ENCODE measurements around the gene CRACDL.

The CRACDL gene

GRCh38 chr2:98894331-98895000 is 41.6 kb downstream of the CRACDL start:
- TF ChIP-seq TAF1 (IDR thresholded peaks at IDR 0.05; ENCODE audit: low read depth), result no peak
- TF ChIP-seq RAD21 (IDR thresholded peaks at IDR 0.05; ENCODE audit: low read depth), result no peak
- no peak for TF ChIP-seq NFIC (IDR thresholded peaks at IDR 0.05)
- no peak for TF ChIP-seq EGR1 (IDR thresholded peaks at IDR 0.05)
- TF ChIP-seq CEBPB (IDR thresholded peaks at IDR 0.05), result no peak
- no peak for TF ChIP-seq USF1 (IDR thresholded peaks at IDR 0.05)
- TF ChIP-seq TCF12 (IDR thresholded peaks at IDR 0.05; ENCODE audit: low read depth), result no peak
- no peak for TF ChIP-seq EP300 (IDR thresholded peaks at IDR 0.05; ENCODE audit: borderline replicate concordance)
- TF ChIP-seq FOXM1 (IDR thresholded peaks at IDR 0.05; ENCODE audit: borderline replicate concordance, low read depth), result no peak
- TF ChIP-seq YY1 (IDR thresholded peaks at IDR 0.05; ENCODE audit: low read depth), result no peak
- no peak for TF ChIP-seq ZBTB7A (IDR thresholded peaks at IDR 0.05; ENCODE audit: low read depth)
- no peak for TF ChIP-seq TEAD4 (IDR thresholded peaks at IDR 0.05)
- TF ChIP-seq REST (IDR thresholded peaks at IDR 0.05; ENCODE audit: low read depth), result no peak
- no peak for TF ChIP-seq MAX (IDR thresholded peaks at IDR 0.05)
- TF ChIP-seq CREB1 (IDR thresholded peaks at IDR 0.05; ENCODE audit: low read depth), result no peak

- TF ChIP-seq TCF12 (IDR thresholded peaks at IDR 0.05; ENCODE audit: low read depth) (no peak), USF1 (IDR thresholded peaks at IDR 0.05) (no peak), NFIC (IDR thresholded peaks at IDR 0.05) (no peak), CEBPB (IDR thresholded peaks at IDR 0.05) (no peak), EGR1 (IDR thresholded peaks at IDR 0.05) (no peak), TAF1 (IDR thresholded peaks at IDR 0.05; ENCODE audit: low read depth) (no peak), TEAD4 (IDR thresholded peaks at IDR 0.05) (no peak), RAD21 (IDR thresholded peaks at IDR 0.05; ENCODE audit: low read depth) (no peak), EP300 (IDR thresholded peaks at IDR 0.05; ENCODE audit: borderline replicate concordance) (no peak), ZBTB7A (IDR thresholded peaks at IDR 0.05; ENCODE audit: low read depth) (no peak), CREB1 (IDR thresholded peaks at IDR 0.05; ENCODE audit: low read depth) (no peak), FOXM1 (IDR thresholded peaks at IDR 0.05; ENCODE audit: borderline replicate concordance, low read depth) (no peak)
Observed at GRCh38 chr2:98893911-98894321, 42.1 kb downstream of the CRACDL start.

GRCh38 chr2:98892871-98893270 is 43.2 kb downstream of the CRACDL start:
- no peak for TF ChIP-seq CEBPB (IDR thresholded peaks at IDR 0.05)
- TF ChIP-seq TCF12 (IDR thresholded peaks at IDR 0.05; ENCODE audit: low read depth), result no peak
- TF ChIP-seq FOXM1 (IDR thresholded peaks at IDR 0.05; ENCODE audit: borderline replicate concordance, low read depth), result no peak
- TF ChIP-seq TEAD4 (IDR thresholded peaks at IDR 0.05), result no peak

GRCh38 chr2:98891591-98891990 is 44.4 kb downstream of the CRACDL start:
- TF ChIP-seq MAX (IDR thresholded peaks at IDR 0.05) (no peak), CEBPB (IDR thresholded peaks at IDR 0.05) (no peak), TCF12 (IDR thresholded peaks at IDR 0.05; ENCODE audit: low read depth) (no peak)

- TF ChIP-seq CREB1 (IDR thresholded peaks at IDR 0.05; ENCODE audit: low read depth) (no peak), ZBTB7A (IDR thresholded peaks at IDR 0.05; ENCODE audit: low read depth) (no peak), NFIC (IDR thresholded peaks at IDR 0.05) (no peak), TEAD4 (IDR thresholded peaks at IDR 0.05) (no peak), EGR1 (IDR thresholded peaks at IDR 0.05) (no peak), USF1 (IDR thresholded peaks at IDR 0.05) (no peak), REST (IDR thresholded peaks at IDR 0.05; ENCODE audit: low read depth) (no peak), YY1 (IDR thresholded peaks at IDR 0.05; ENCODE audit: low read depth) (no peak)
Observed at GRCh38 chr2:98886066-98886554, 49.9 kb downstream of the CRACDL start.

GRCh38 chr2:98884658-98885057 is 51.4 kb downstream of the CRACDL start:
- no peak for TF ChIP-seq TEAD4 (IDR thresholded peaks at IDR 0.05)
- no peak for TF ChIP-seq FOXM1 (IDR thresholded peaks at IDR 0.05; ENCODE audit: borderline replicate concordance, low read depth)
- TF ChIP-seq MAX (IDR thresholded peaks at IDR 0.05), result no peak
- TF ChIP-seq REST (IDR thresholded peaks at IDR 0.05; ENCODE audit: low read depth), result no peak
- TF ChIP-seq TCF12 (IDR thresholded peaks at IDR 0.05; ENCODE audit: low read depth), result no peak
- TF ChIP-seq RAD21 (IDR thresholded peaks at IDR 0.05; ENCODE audit: low read depth), result no peak
- no peak for TF ChIP-seq CREB1 (IDR thresholded peaks at IDR 0.05; ENCODE audit: low read depth)
- no peak for TF ChIP-seq ZBTB7A (IDR thresholded peaks at IDR 0.05; ENCODE audit: low read depth)
- no peak for TF ChIP-seq EP300 (IDR thresholded peaks at IDR 0.05; ENCODE audit: borderline replicate concordance)
- no peak for TF ChIP-seq EGR1 (IDR thresholded peaks at IDR 0.05)
- TF ChIP-seq NFIC (IDR thresholded peaks at IDR 0.05), result no peak
- TF ChIP-seq USF1 (IDR thresholded peaks at IDR 0.05), result no peak
- no peak for TF ChIP-seq TAF1 (IDR thresholded peaks at IDR 0.05; ENCODE audit: low read depth)
- TF ChIP-seq YY1 (IDR thresholded peaks at IDR 0.05; ENCODE audit: low read depth), result no peak
- no peak for TF ChIP-seq CEBPB (IDR thresholded peaks at IDR 0.05)
